Measurements from ENCODE around the gene PGAM5. TPM values are rescaled to one million over a fixed set of nuclear protein-coding genes. Genes with fewer than 3 reads are reported as not detected.

Gene PGAM5
- total and polyA plus RNA-seq, 10 of the 15 experiments (the other 5 are each of a cell fraction or from before 2014, with no cell fraction given) = 8.2 to 90.9 (median 45.3) TPM

DNA sequence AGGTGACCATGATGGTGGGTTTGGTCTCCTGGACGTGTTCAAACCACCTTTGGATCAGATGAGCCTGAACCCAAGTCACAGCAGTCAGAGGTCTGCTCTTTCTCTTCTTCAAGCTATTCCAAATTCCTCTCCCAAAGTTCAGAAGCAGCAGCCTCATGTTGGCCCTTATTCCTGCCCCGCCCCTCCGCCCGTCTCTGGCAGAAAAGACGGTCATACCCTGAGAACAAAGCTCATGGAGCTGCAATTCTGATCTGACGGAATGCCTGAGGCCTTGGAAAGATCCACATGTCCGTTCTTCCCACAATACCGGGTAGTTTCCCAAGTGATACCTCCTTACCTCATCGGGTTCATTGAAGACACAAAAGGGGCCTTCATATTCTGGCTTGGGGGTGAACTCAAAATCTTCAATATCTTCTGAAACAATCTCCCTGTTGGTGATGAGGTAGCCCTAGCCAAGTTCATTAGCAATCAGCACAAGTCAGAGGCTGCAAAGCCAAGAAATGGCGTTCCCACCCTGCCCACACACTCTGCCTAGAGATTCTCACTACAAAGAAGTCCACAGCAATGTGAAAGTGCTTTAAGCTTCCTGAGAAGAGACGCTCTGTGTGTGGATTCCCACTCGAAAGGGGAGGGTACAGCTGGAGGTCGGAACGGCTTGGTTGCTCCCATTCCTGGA lies 34.7 kb upstream of the PGAM5 start:
- Histone ChIP-seq H3K4me3 (no peak overlapping the region), H3K4me1 (ENCODE audit: control insufficient read depth, insufficient read depth, low read length) (no peaks in the 10 kb centered on the region), H3K36me3 (ENCODE audit: control insufficient read depth in 2 of 2, insufficient read depth in 2 of 2, low read length in 1 of 2) (peaks cover 44 to 50% of the 10 kb centered on the region in 2 experiments), H3K27ac (ENCODE audit: control insufficient read depth, insufficient read depth) (no peak overlapping the region), H3K9me3 (replicated peaks; ENCODE audit: control insufficient read depth, insufficient read depth, low read length) (no peaks in the 10 kb centered on the region), H2AFZ (ENCODE audit: control insufficient read depth, low read depth, low read length) (no peak overlapping the region), H3K9ac (ENCODE audit: control insufficient read depth, insufficient read depth, low read length) (no peak overlapping the region), H3K27me3 (replicated peaks in 1 of 2; ENCODE audit: control insufficient read depth in 2 of 2, insufficient read depth in 2 of 2, low read length in 1 of 2) (no peaks in the 10 kb centered on the region), H4K20me1 (ENCODE audit: control insufficient read depth, insufficient read depth) (no peaks in the 10 kb centered on the region), H3K4me2 (ENCODE audit: control insufficient read depth, insufficient read depth) (no peak overlapping the region), H3K79me2 (ENCODE audit: control insufficient read depth, insufficient read depth, low read length) (peaks cover 2% of the 10 kb centered on the region; the same call in 1 of the 2 replicates)
- ChIA-PET SMC1A (ENCODE audit: uncharacterized antibody, unreplicated experiment) (no interaction called here), CTCF (no interaction called here), RAD21 (ENCODE audit: unreplicated experiment) (no interaction called here), POLR2A (interaction anchor here (0.5 kb wide), 1 partner anchor 283 kb away, joined by 10 read pairs; no protein-coding TSS in a partner anchor)
- intact Hi-C loops (cut with micrococcal nuclease; ENCODE audit: unreplicated experiment) = no loop called here
- TF ChIP-seq, protein P1, sequence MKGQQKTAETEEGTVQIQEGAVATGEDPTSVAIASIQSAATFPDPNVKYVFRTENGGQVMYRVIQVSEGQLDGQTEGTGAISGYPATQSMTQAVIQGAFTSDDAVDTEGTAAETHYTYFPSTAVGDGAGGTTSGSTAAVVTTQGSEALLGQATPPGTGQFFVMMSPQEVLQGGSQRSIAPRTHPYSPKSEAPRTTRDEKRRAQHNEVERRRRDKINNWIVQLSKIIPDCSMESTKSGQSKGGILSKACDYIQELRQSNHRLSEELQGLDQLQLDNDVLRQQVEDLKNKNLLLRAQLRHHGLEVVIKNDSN (IDR thresholded peaks at IDR 0.05; ENCODE audit: borderline replicate concordance, extremely low read length, insufficient read depth, low read depth, low read length) = no peak
- TF ChIP-seq MTA2 (IDR thresholded peaks at IDR 0.05; ENCODE audit: low read depth) (no peak), SMARCA5 (IDR thresholded peaks at IDR 0.05) (no peak)
- TF ChIP-seq, protein P2, sequence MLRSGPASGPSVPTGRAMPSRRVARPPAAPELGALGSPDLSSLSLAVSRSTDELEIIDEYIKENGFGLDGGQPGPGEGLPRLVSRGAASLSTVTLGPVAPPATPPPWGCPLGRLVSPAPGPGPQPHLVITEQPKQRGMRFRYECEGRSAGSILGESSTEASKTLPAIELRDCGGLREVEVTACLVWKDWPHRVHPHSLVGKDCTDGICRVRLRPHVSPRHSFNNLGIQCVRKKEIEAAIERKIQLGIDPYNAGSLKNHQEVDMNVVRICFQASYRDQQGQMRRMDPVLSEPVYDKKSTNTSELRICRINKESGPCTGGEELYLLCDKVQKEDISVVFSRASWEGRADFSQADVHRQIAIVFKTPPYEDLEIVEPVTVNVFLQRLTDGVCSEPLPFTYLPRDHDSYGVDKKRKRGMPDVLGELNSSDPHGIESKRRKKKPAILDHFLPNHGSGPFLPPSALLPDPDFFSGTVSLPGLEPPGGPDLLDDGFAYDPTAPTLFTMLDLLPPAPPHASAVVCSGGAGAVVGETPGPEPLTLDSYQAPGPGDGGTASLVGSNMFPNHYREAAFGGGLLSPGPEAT (IDR thresholded peaks at IDR 0.05; ENCODE audit: low read depth) = no peak
- ATAC-seq (no peak), DNase-seq (ENCODE audit: low read depth, low spot score) (no peak), FAIRE-seq (no peak)
- no TSS peak for BruUV-seq (replicated peaks)
- in situ Hi-C loops (cut with MboI) = no loop called here
- 96% methylated on average over 14 of the region's 14 CpGs for WGBS (ENCODE audit: insufficient coverage, insufficient replicate concordance, low lambda C conversion rate, missing lambda C conversion rate)

Data from GM12878 (cell line).